ENCODE measurements around the gene PLEKHA7. TPM values are rescaled to one million over a fixed set of nuclear protein-coding genes. Genes with fewer than 3 reads are reported as not detected.

The PLEKHA7 gene
- total and polyA plus RNA-seq, 2 of the 8 experiments (the other 6 are each of a cell fraction or from before 2014, with no cell fraction given), result 11.4 to 25.6 TPM

- H3K4me1 ChIP-seq (replicated peaks in 1 of 4; ENCODE audit: control insufficient read depth in 3 of 4, insufficient read depth in 4 of 4, low read length in 3 of 4), result peaks cover 0 to 6% (median 4%) of the 10 kb centered on the region in 4 experiments; a peak in 4 of 7 replicates
- ChIA-PET CTCF (ENCODE audit: partially characterized antibody) (interaction anchor here (0.7 to 3.0 kb wide), 13 partner anchors 11 to 165 kb away, joined by 3 to 18 read pairs (median 4); no protein-coding TSS in a partner anchor), POLR2A (ENCODE audit: partially characterized antibody) (interaction anchor here (1.3 kb wide), 1 partner anchor 73 kb away, joined by 3 read pairs; the partner anchor contains the start of gene PLEKHA7)
- H3K79me1 ChIP-seq (ENCODE audit: low read depth, low read length), result no peaks in the 10 kb centered on the region; the same call in 1 of the 2 replicates
- WGBS, 2 experiments (ENCODE audit: extremely low coverage in 1 of 2, insufficient coverage in 1 of 2, insufficient read length in 1 of 2, insufficient replicate concordance in 2 of 2, low coverage in 1 of 2, low lambda C conversion rate in 2 of 2, missing lambda C conversion rate in 1 of 2), result 72% methylated on average over 5 of the region's 5 CpGs; no CpG with 5 or more reads in 1 of the 2 experiments
- no peak overlapping the region for H3K4ac ChIP-seq (replicated peaks; ENCODE audit: insufficient read length, low read depth, low read length)
- no peak overlapping the region for H2AFZ ChIP-seq (ENCODE audit: low read length)
- H3K56ac ChIP-seq (replicated peaks; ENCODE audit: insufficient read length, low read depth, low read length), result no peak overlapping the region
- H3K23me2 ChIP-seq (ENCODE audit: low read depth, low read length), result no peaks in the 10 kb centered on the region
- no peaks in the 10 kb centered on the region; a peak in 1 of 4 replicates for H3K79me2 ChIP-seq (ENCODE audit: control insufficient read depth in 1 of 2, insufficient read depth in 2 of 2, low read length in 2 of 2)
- no peak overlapping the region for H3K27ac ChIP-seq (ENCODE audit: low read depth, low read length)
- DNase-seq (ENCODE audit: low read depth in 1 of 2, low spot score in 2 of 2) (no peak), FAIRE-seq (no peak)
- no peak overlapping the region for H3K18ac ChIP-seq (ENCODE audit: extremely low read depth, low read length)
- no peak overlapping the region for H4K91ac ChIP-seq (replicated peaks; ENCODE audit: insufficient read length, low read length)
- H3K14ac ChIP-seq (ENCODE audit: insufficient read length), result no peak overlapping the region
- no peaks in the 10 kb centered on the region for H3K27me3 ChIP-seq (replicated peaks in 1 of 4; ENCODE audit: control insufficient read depth in 3 of 4, extremely low read depth in 1 of 4, insufficient read depth in 3 of 4, low read length in 3 of 4)
- no peak overlapping the region for H4K5ac ChIP-seq (ENCODE audit: insufficient read length, low read depth, low read length)
- no peaks in the 10 kb centered on the region for H3K9me3 ChIP-seq (ENCODE audit: insufficient read depth in 2 of 2, low read depth in 1 of 2, low read length in 1 of 2)
- no peak overlapping the region for H3K4me2 ChIP-seq (ENCODE audit: insufficient read depth in 1 of 2, low read depth in 2 of 2, low read length in 2 of 2)
- H2BK15ac ChIP-seq (ENCODE audit: low read length), result no peak overlapping the region
- TF ChIP-seq CTBP2 (IDR thresholded peaks at IDR 0.05; ENCODE audit: borderline replicate concordance, insufficient read depth, insufficient read length, low read length), result no peak
- TF ChIP-seq KDM1A (IDR thresholded peaks at IDR 0.05; ENCODE audit: borderline replicate concordance, low read length), result peak; percentile 77; the same call in 1 of the 2 replicates
- no peak overlapping the region for H2AK5ac ChIP-seq (ENCODE audit: low read depth, low read length)
- H2BK12ac ChIP-seq (ENCODE audit: low read depth, low read length), result no peak overlapping the region
- no peak overlapping the region for H3K4me3 ChIP-seq (ENCODE audit: extremely low read depth in 1 of 4, insufficient read depth in 2 of 4, low read depth in 3 of 4, low read length in 4 of 4)
- H2BK5ac ChIP-seq (ENCODE audit: low read depth, low read length), result no peak overlapping the region
- H3K23ac ChIP-seq (ENCODE audit: insufficient read length), result no peak overlapping the region
- H2BK120ac ChIP-seq (replicated peaks; ENCODE audit: low read depth, low read length), result no peak overlapping the region
- no peak overlapping the region for H2BK20ac ChIP-seq (ENCODE audit: low read length)
- no peak overlapping the region for H4K8ac ChIP-seq (ENCODE audit: extremely low read depth, insufficient read depth, low read length)
- H3K9ac ChIP-seq (replicated peaks in 1 of 4; ENCODE audit: extremely low read depth in 1 of 4, low read depth in 3 of 4, low read length in 3 of 4), result no peak overlapping the region
- no peaks in the 10 kb centered on the region for H3K36me3 ChIP-seq (ENCODE audit: control insufficient read depth in 2 of 4, insufficient read depth in 4 of 4, low read length in 3 of 4)
- H4K20me1 ChIP-seq (replicated peaks in 1 of 2; ENCODE audit: control insufficient read depth in 1 of 2, insufficient read depth in 2 of 2, low read length in 2 of 2), result peaks cover 0 to 3% of the 10 kb centered on the region in 2 experiments
Observed at GRCh38 chr11:16941935-16942334, 72.3 kb downstream of the PLEKHA7 start.
